B cell (primary cell): ENCODE measurements around the gene PINLYP.

ENCODE experiments used
- CTCF ChIP-seq: fragments of 200-600 bp; IDR thresholded peaks from one replicate; pipeline ENCODE4 v1.8.0; 2022; ENCODE audit warnings: antibody characterized with exemption, mild to moderate bottlenecking
- EZH2 ChIP-seq: IDR thresholded peaks from 2 replicates; pipeline ENCODE4 v1.6.1; 2012; ENCODE audit warnings: borderline replicate concordance, low read depth, mild to moderate bottlenecking, moderate library complexity, low read length; ENCODE audit not compliant: insufficient read depth, poor library complexity, severe bottlenecking

DNA sequence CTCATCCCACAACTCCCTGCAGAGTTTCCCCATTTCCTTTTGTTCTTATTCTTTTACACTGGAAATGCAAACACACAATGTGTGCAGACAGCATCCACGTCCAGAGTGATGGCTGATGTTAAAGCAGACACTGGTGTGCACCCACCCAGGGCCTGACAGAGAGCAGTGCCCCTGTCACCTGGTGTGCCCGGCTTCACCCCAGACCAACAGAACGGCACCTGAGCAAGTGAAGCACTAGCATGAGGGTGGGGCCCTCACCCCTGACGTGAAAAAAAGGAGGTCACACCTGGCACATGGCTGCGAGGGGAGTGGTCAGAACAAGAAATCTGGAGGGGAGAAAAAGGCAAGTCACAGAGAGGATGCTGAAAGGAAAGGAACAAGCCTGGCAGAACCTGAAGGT, 30.3 kb upstream of the PINLYP start:
- TF ChIP-seq CTCF (no peak), EZH2 (no peak)
